Tibial nerve (tissue), 4 donors: ENCODE data around the gene FAIM2.

ENCODE experiments used
- CTCF ChIP-seq, 5 experiments: fragments of 200-600 bp in 3 of 5; fragments of 450-650 bp in 2 of 5; sonication (generic) in 3 of 5; IDR thresholded peaks; one replicate each; pipeline ENCODE4 v1.5.1; 2016 to 2019; ENCODE audit warnings: antibody characterized with exemption in 5 of 5, mild to moderate bottlenecking in 3 of 5, moderate library complexity in 2 of 5
- EP300 ChIP-seq, 2 donors: sonication (generic); formaldehyde crosslinking; IDR thresholded peaks; one replicate each; pipeline ENCODE4 v1.6.1; 2017; ENCODE audit warnings: antibody characterized with exemption in 2 of 2, mild to moderate bottlenecking in 1 of 2
- POLR2A ChIP-seq, 2 donors: fragments of 450-650 bp; IDR thresholded peaks; one replicate each; pipeline ENCODE4 v1.6.1; 2017; ENCODE audit warnings: antibody characterized with exemption in 2 of 2, mild to moderate bottlenecking in 2 of 2, moderate library complexity in 2 of 2

- TF ChIP-seq CTCF (IDR thresholded peaks at IDR 0.05), result no peak
- no peak for TF ChIP-seq POLR2A (IDR thresholded peaks at IDR 0.05)
- no peak for TF ChIP-seq EP300 (IDR thresholded peaks at IDR 0.05)
Measured at GRCh38 chr12:49843411-49843810, 60.3 kb downstream of the FAIM2 start.
